NCI-H774 (cell line): Measurements from ENCODE around the gene A4GNT.

Experiments
- DNase-seq: peaks from one replicate; lab custom pipeline; 2025; lab: John Stamatoyannopoulos, UW

Gene A4GNT

GRCh38 chr3:138078901-138079344 lies 53.3 kb downstream of the A4GNT start:
- no peak for DNase-seq

DNA sequence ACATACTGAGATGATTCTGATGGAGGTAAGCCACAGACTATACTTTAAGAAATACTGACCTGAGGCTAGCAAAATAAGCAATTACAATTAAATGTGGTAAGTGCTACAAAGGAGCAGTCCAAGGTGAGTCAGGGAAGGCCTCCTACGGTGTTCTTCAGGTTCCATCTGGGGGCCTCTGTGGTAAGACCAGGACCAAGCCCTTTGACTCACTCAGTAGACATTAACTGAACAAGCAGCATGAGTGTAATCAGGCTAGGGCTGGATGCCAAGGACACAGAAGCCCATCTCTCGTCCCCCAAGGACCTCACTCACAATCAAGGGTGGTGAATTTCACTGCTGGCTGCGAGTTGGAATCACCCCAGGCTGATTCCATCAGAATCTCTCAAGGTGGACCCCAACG lies 54.1 kb downstream of the A4GNT start:
- DNase-seq: no peak
